ENCODE measurements around the gene PCDHGA4.

PCDHGA4 gene

GRCh38 chr5:141363952-141364660 lies 9.3 kb downstream of the PCDHGA4 start, which contains the start of gene PCDHGA5:
PCDHGA5 (plus strand) TSS chr5:141364162; CDS start chr5:141364331, 169 bp downstream.
- no peak within 1 kb of the TSS for H3K4me3 ChIP-seq (ENCODE audit: low read depth, low read length)
- ChIA-PET POLR2A (interaction anchor here (0.6 kb wide), 1 partner anchor 38 kb away, joined by 3 read pairs; no protein-coding TSS in a partner anchor), CTCF (interaction anchor here (0.7 to 2.3 kb wide), 9 partner anchors 10 to 203 kb away, joined by 3 to 13 read pairs (median 4); partner anchors contain the start of genes PCDHGA4 and PCDHGB1)
- H3K27ac ChIP-seq (ENCODE audit: extremely low read depth, low read depth, low read length): no peak within 1 kb of the TSS
- H3K9me3 ChIP-seq (ENCODE audit: control insufficient read depth, insufficient read depth, low read depth, low read length): peaks cover 3% of the 10 kb centered on the region; the same call in 1 of the 2 replicates
- no peaks in the 10 kb centered on the region for H3K4me1 ChIP-seq (ENCODE audit: control insufficient read depth, insufficient read depth, low read length)
- TF ChIP-seq ZNF585B (tag by site-specific recombination; IDR thresholded peaks at IDR 0.05) (no peak), KLF8 (tag by site-specific recombination; IDR thresholded peaks at IDR 0.05) (no peak), ZNF391 (tag by site-specific recombination; IDR thresholded peaks at IDR 0.05; ENCODE audit: borderline replicate concordance, low read depth) (no peak), ZNF529 (tag by site-specific recombination; IDR thresholded peaks at IDR 0.05; ENCODE audit: insufficient replicate concordance) (no peak), ZNF426 (tag by site-specific recombination; IDR thresholded peaks at IDR 0.05) (no peak), ZNF133 (tag by site-specific recombination; IDR thresholded peaks at IDR 0.05) (no peak), PRDM10 (tag by site-specific recombination; IDR thresholded peaks at IDR 0.05) (no peak), ZNF837 (tag by site-specific recombination; IDR thresholded peaks at IDR 0.05) (no peak)
- no peaks in the 10 kb centered on the region for H3K36me3 ChIP-seq (ENCODE audit: control insufficient read depth in 2 of 2, insufficient read depth in 1 of 2, low read length in 2 of 2)

GRCh38 chr5:141366016-141366896 lies 11.4 kb downstream of the PCDHGA4 start:
- POLR2A ChIA-PET: no interaction called here
- TF ChIP-seq CTCF (tag by site-specific recombination; IDR thresholded peaks at IDR 0.05) (no peak), SCRT2 (tag by site-specific recombination; IDR thresholded peaks at IDR 0.05) (no peak), PRDM6 (tag by site-specific recombination; IDR thresholded peaks at IDR 0.05) (no peak), ZNF404 (tag by site-specific recombination; IDR thresholded peaks at IDR 0.05) (no peak), ZNF169 (tag by site-specific recombination; IDR thresholded peaks at IDR 0.05) (no peak), ZNF768 (tag by site-specific recombination; IDR thresholded peaks at IDR 0.05) (no peak), KLF17 (tag by site-specific recombination; IDR thresholded peaks at IDR 0.05) (no peak), TRIM28 (IDR thresholded peaks at IDR 0.05; ENCODE audit: borderline replicate concordance, low read length) (no peak), ZNF707 (tag by site-specific recombination; IDR thresholded peaks at IDR 0.05) (no peak), HOXA7 (CRISPR knock-in tag; IDR thresholded peaks at IDR 0.05; ENCODE audit: borderline replicate concordance) (no peak), ZNF133 (tag by site-specific recombination; IDR thresholded peaks at IDR 0.05) (no peak), ZSCAN4 (tag by site-specific recombination; IDR thresholded peaks at IDR 0.05) (no peak), ZNF530 (tag by site-specific recombination; IDR thresholded peaks at IDR 0.05; ENCODE audit: low read depth) (no peak), ZBTB20 (tag by site-specific recombination; IDR thresholded peaks at IDR 0.05) (no peak)

More at GRCh38 chr5:141366016-141366896, 11.4 kb downstream of the PCDHGA4 start:
- no peak overlapping the region for H3K27ac ChIP-seq (ENCODE audit: extremely low read depth, low read depth, low read length)
- no peaks in the 10 kb centered on the region for H3K4me1 ChIP-seq (ENCODE audit: control insufficient read depth, insufficient read depth, low read length)
- no peaks in the 10 kb centered on the region for H3K9me3 ChIP-seq (ENCODE audit: control insufficient read depth, insufficient read depth, low read depth, low read length)
- H3K36me3 ChIP-seq (ENCODE audit: control insufficient read depth in 2 of 2, insufficient read depth in 1 of 2, low read length in 2 of 2): no peaks in the 10 kb centered on the region
- CTCF ChIA-PET: interaction anchor here (0.5 to 0.8 kb wide), 4 partner anchors 8 to 30 kb away, joined by 3 to 4 read pairs (median 3); partner anchors contain the start of gene PCDHGA7
- no peak overlapping the region for H3K4me3 ChIP-seq (ENCODE audit: low read depth, low read length)

Data from HEK293 (cell line).